Activated CD4-positive, alpha-beta T cell treated with anti-CD3 and anti-CD28 coated beads, Interleukin-2, amount 10 ng/mL, durations not matched to agents 7 days and 5 days (primary cell): ENCODE results near the gene ARHGEF3. TPM values are rescaled to one million over a fixed set of nuclear protein-coding genes. Genes with fewer than 3 reads are reported as not detected.

Experiments used
- CTCF ChIA-PET: fragments of 350-600 bp; sonication (Branson Sonifier 250); formaldehyde crosslinking; loops from one replicate; lab custom pipeline; 2021; ENCODE audit warnings: antibody characterized with exemption; lab: Charles Lee
- POLR2A ChIA-PET: fragments of 350-600 bp; sonication (Branson Sonifier 250); formaldehyde crosslinking; loops from one replicate; lab custom pipeline; 2021; ENCODE audit warnings: antibody characterized with exemption; lab: Charles Lee
- DNase-seq: peaks from one replicate; pipeline ENCODE4 v3.0.0-alpha.2; 2020
- H3K27ac Mint-ChIP-seq: one replicate; pipeline ENCODE4 v1.8.0; 2021; ENCODE audit warnings: mild to moderate bottlenecking, moderate library complexity, mixed read lengths
- H3K27me3 Mint-ChIP-seq: one replicate; pipeline ENCODE4 v1.8.0; 2021; ENCODE audit warnings: mixed read lengths
- H3K36me3 Mint-ChIP-seq: one replicate; pipeline ENCODE4 v1.8.0; 2021; ENCODE audit warnings: low read depth, mixed read lengths
- H3K4me1 Mint-ChIP-seq: one replicate; pipeline ENCODE4 v1.8.0; 2021; ENCODE audit warnings: mixed read lengths
- H3K4me3 Mint-ChIP-seq: one replicate; pipeline ENCODE4 v1.8.0; 2021; ENCODE audit warnings: mild to moderate bottlenecking, moderate library complexity, mixed read lengths
- H3K9me3 Mint-ChIP-seq: one replicate; pipeline ENCODE4 v1.8.0; 2021; ENCODE audit warnings: mixed read lengths
- total RNA-seq, 2 experiments: library from RNA; stranded (reverse); gene quantifications; one replicate each; pipeline ENCODE4 v1.2.3, GENCODE V29; 2021

ARHGEF3 gene
- total RNA-seq, 2 experiments from 2014 or later, result 102 to 109 TPM

DNA sequence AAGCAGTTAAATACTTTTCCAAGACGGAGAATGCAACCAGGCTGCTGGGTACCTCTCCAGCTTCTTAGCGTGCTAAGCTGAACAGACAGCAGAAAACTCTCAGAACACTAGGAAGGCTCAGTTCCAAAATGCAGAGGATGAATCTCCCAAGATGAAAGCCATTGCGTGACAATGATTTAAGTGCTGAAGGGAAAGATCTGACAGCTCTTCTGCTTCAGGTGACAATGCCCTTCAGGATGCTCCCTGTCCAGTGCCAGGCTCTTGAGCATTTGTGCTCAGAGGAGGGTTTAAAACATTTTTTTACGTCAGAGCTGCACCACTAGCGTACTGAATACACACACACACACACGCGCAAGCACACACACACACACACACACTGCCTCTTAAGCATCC lies 26.3 kb downstream of the ARHGEF3 start:
- no peak for DNase-seq
- ChIA-PET CTCF (interaction anchor here (1.0 kb wide), 2 partner anchors 51 to 217 kb away, joined by 3 read pairs; no protein-coding TSS in a partner anchor), POLR2A (no interaction called here)
- Mint-ChIP-seq H3K27ac (no peak overlapping the region), H3K4me3 (no peak overlapping the region), H3K4me1 (peaks cover 76% of the 10 kb centered on the region), H3K9me3 (no peaks in the 10 kb centered on the region), H3K36me3 (peaks cover 76% of the 10 kb centered on the region), H3K27me3 (no peaks in the 10 kb centered on the region)

DNA sequence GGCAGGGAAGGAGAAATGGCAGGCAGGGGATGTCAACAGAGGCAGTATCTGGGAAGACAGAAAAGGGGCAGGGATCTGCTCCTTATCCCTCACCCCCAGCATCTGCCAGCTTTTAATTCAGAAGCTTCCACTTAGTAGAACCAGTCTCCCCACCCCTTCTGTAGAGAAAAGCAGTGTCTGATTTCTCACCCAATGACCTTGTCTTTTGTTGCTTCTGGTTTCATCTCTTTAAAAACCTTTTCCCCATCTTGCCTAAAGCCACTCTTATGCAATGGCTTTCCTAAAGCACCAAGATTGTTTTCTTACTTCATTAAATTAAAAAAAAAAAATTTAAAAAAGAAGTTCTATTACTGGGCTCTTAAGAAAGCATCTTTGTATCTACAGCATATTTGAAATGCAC lies 27.8 kb downstream of the ARHGEF3 start:
- H3K27me3 Mint-ChIP-seq, result no peaks in the 10 kb centered on the region
- peaks cover 74% of the 10 kb centered on the region for H3K36me3 Mint-ChIP-seq
- H3K4me3 Mint-ChIP-seq, result no peak overlapping the region
- CTCF ChIA-PET, result interaction anchor here (1.1 kb wide), 1 partner anchor 17 kb away, joined by 3 read pairs; no protein-coding TSS in a partner anchor
- H3K9me3 Mint-ChIP-seq, result no peaks in the 10 kb centered on the region
- H3K27ac Mint-ChIP-seq, result peak overlapping the region; percentile 33
- POLR2A ChIA-PET, result no interaction called here
- H3K4me1 Mint-ChIP-seq, result peaks cover 70% of the 10 kb centered on the region
- DNase-seq, result no peak

DNA sequence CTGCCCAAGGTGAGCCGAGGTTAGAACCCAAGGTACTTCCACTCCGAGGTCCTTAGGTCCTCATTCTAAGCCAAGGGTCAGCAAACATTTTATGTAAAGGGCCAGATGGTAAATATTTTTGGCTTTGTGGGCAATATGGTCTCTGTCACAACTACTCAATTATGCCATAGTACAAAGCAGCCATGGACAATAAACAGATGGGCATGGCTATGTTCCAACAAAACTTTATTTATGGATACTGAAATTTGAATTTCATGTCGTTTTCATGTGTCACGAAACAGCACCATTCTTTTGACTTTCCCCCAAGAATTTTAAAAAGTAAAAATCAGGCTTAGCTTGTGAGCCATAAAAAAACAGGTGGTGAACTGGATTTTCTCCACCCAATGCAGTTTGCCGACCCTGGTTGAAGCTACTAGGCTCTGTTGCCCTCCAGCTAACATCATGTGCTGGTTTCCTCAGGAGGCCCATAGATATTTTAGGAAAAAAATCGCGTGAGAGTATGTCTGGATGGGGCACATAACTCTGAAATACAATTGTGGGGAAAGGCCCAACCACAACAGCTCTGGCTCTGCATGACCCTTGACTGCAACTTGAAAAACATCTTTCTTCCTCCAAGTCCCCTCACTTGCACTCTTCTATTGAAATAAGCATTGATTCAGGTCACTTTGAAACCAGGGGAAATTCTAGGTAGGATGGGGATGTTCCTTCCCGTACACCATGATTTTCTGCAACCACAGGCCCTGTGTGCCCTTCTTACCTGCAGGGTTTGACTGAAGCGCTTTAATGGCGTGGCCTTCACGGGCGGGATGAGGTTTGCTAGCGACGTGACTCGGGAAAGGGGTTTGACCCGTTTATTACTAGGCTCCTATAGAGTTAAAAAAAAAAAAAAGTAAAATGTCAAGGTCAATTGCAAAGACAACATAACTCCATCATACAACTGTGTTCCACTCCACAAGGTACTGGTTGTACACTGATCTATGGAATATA lies 28.5 kb downstream of the ARHGEF3 start:
- no peak overlapping the region for H3K4me3 Mint-ChIP-seq

DNA sequence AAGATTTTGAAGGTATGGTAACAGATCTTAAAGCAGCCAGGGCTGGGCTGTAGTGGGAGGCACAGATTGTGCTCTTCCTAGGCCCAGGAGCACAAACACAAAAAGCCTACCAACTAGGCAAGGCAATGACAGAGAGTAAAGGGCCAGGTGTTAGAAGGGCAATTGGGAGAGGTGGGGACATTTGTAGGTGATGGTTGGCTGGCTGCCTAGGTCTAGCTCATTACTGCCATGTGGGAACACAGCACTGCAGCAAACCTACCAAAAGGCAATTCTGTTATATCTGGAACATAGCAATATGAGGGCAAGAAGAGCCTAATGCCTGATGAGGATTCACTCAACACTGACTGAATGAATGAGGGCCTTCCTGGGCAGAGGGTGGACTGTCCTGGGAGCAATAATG lies 30.4 kb downstream of the ARHGEF3 start:
- no peak for DNase-seq
- Mint-ChIP-seq H3K27ac (peak overlapping the region; percentile 71), H3K9me3 (no peaks in the 10 kb centered on the region), H3K36me3 (peaks cover 72% of the 10 kb centered on the region), H3K27me3 (no peaks in the 10 kb centered on the region), H3K4me3 (no peak overlapping the region), H3K4me1 (peaks cover 60% of the 10 kb centered on the region)
- ChIA-PET CTCF (interaction anchor here (0.6 to 2.5 kb wide), 2 partner anchors 10 to 1093 kb away, joined by 3 to 11 read pairs; no protein-coding TSS in a partner anchor), POLR2A (no interaction called here)

More for the DNA sequence above, 28.5 kb downstream of the ARHGEF3 start:
- H3K4me1 Mint-ChIP-seq, result peaks cover 70% of the 10 kb centered on the region
- ChIA-PET POLR2A (interaction anchor here (1.2 kb wide), 1 partner anchor 11 kb away, joined by 4 read pairs; no protein-coding TSS in a partner anchor), CTCF (interaction anchor here (1.0 to 1.1 kb wide), 2 partner anchors 18 to 26 kb away, joined by 3 read pairs; no protein-coding TSS in a partner anchor)
- peaks cover 75% of the 10 kb centered on the region for H3K36me3 Mint-ChIP-seq
- peak overlapping the region; percentile 33 for H3K27ac Mint-ChIP-seq
- no peaks in the 10 kb centered on the region for H3K9me3 Mint-ChIP-seq
- H3K27me3 Mint-ChIP-seq, result no peaks in the 10 kb centered on the region
- DNase-seq, result no peak

GRCh38 chr3:56769116-56769707 lies 32.5 kb downstream of the ARHGEF3 start:
- POLR2A ChIA-PET, result no interaction called here
- Mint-ChIP-seq H3K4me1 (peaks cover 60% of the 10 kb centered on the region), H3K9me3 (no peaks in the 10 kb centered on the region)

GRCh38 chr3:56764904-56765547 lies 36.7 kb downstream of the ARHGEF3 start:
- CTCF ChIA-PET, result interaction anchor here (1.0 to 1.7 kb wide), 3 partner anchors 10 to 36 kb away, joined by 3 to 7 read pairs (median 3); no protein-coding TSS in a partner anchor

More at GRCh38 chr3:56769116-56769707, 32.5 kb downstream of the ARHGEF3 start:
- Mint-ChIP-seq H3K4me3 (no peak overlapping the region), H3K27ac (peak overlapping the region; percentile 38), H3K27me3 (no peaks in the 10 kb centered on the region), H3K36me3 (peaks cover 76% of the 10 kb centered on the region)
- DNase-seq, result no peak
- CTCF ChIA-PET, result interaction anchor here (0.9 to 2.5 kb wide), 5 partner anchors 9 to 226 kb away, joined by 3 to 11 read pairs (median 4); no protein-coding TSS in a partner anchor

DNA sequence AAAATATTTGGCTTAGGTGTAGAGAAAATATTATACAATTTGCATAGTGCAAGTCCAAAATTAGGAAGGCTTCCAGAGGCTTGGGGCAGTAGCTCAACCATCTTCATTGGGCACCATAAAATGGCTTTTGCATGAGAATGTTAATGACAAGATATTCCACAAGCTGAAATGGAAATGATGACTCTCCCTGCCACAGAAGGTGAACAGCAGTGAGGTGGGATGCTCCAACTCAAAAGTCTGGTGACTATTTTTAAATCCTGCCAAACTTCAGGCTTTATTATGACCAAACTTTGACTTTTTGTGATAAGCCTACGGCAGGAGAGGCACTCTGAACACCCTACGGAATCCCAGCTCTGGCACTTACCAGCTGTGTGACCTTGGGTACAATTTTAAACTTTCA lies 37.6 kb downstream of the ARHGEF3 start:
- H3K4me1 Mint-ChIP-seq, result peaks cover 75% of the 10 kb centered on the region

More at GRCh38 chr3:56764904-56765547, 36.7 kb downstream of the ARHGEF3 start:
- no peak for DNase-seq
- Mint-ChIP-seq H3K27me3 (no peaks in the 10 kb centered on the region), H3K4me1 (peaks cover 71% of the 10 kb centered on the region), H3K9me3 (no peaks in the 10 kb centered on the region), H3K4me3 (no peak overlapping the region), H3K27ac (peak overlapping the region; percentile 66), H3K36me3 (peaks cover 79% of the 10 kb centered on the region)
- POLR2A ChIA-PET, result interaction anchor here (0.7 kb wide), 1 partner anchor 40 kb away, joined by 3 read pairs; no protein-coding TSS in a partner anchor

GRCh38 chr3:56763233-56763632 lies 38.5 kb downstream of the ARHGEF3 start:
- POLR2A ChIA-PET, result no interaction called here
- Mint-ChIP-seq H3K4me1 (peaks cover 75% of the 10 kb centered on the region), H3K9me3 (no peaks in the 10 kb centered on the region), H3K4me3 (no peak overlapping the region), H3K27ac (no peak overlapping the region), H3K36me3 (peaks cover 77% of the 10 kb centered on the region), H3K27me3 (no peaks in the 10 kb centered on the region)
- no peak for DNase-seq
- CTCF ChIA-PET, result interaction anchor here (1.2 kb wide), 1 partner anchor 25 kb away, joined by 3 read pairs; no protein-coding TSS in a partner anchor

More for the DNA sequence above, 37.6 kb downstream of the ARHGEF3 start:
- DNase-seq, result no peak
- Mint-ChIP-seq H3K9me3 (no peaks in the 10 kb centered on the region), H3K27ac (no peak overlapping the region), H3K27me3 (no peaks in the 10 kb centered on the region), H3K36me3 (peaks cover 80% of the 10 kb centered on the region), H3K4me3 (no peak overlapping the region)
- CTCF ChIA-PET, result interaction anchor here (0.6 to 1.7 kb wide), 5 partner anchors 10 to 1019 kb away, joined by 3 to 7 read pairs (median 3); no protein-coding TSS in a partner anchor
- POLR2A ChIA-PET, result no interaction called here

- Mint-ChIP-seq H3K9me3 (no peaks in the 10 kb centered on the region), H3K4me1 (peaks cover 76% of the 10 kb centered on the region), H3K27ac (no peak overlapping the region), H3K36me3 (peaks cover 76% of the 10 kb centered on the region), H3K4me3 (no peak overlapping the region), H3K27me3 (no peaks in the 10 kb centered on the region)
- ChIA-PET POLR2A (no interaction called here), CTCF (interaction anchor here (1.2 kb wide), 1 partner anchor 25 kb away, joined by 3 read pairs; no protein-coding TSS in a partner anchor)
- DNase-seq, result no peak
Measured at GRCh38 chr3:56762718-56763117, 39.0 kb downstream of the ARHGEF3 start.

GRCh38 chr3:56761887-56762651 lies 39.7 kb downstream of the ARHGEF3 start:
- no peak for DNase-seq
- Mint-ChIP-seq H3K4me1 (peaks cover 81% of the 10 kb centered on the region), H3K9me3 (no peaks in the 10 kb centered on the region), H3K27me3 (no peaks in the 10 kb centered on the region), H3K27ac (no peak overlapping the region), H3K4me3 (no peak overlapping the region), H3K36me3 (peaks cover 79% of the 10 kb centered on the region)
- ChIA-PET CTCF (no interaction called here), POLR2A (no interaction called here)

DNA sequence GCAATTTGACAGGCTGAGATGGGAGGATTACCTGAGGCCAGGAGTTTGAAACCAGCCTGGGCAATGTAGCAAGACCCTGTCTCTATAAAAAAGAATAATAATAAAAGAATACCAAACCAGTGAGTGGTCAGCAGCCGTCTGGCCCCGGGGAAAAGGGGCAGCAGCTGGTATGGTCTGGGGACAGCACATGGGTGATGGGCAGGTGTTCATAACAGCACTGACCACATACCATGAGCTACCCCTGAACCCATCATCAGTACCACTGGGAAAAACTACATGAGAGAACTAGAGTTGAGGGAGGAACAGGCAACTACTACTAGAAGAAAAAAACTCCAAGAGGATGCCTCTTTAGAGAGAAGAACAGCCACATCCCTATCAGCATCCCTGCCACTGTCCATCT lies 40.7 kb downstream of the ARHGEF3 start:
- Mint-ChIP-seq H3K9me3 (no peaks in the 10 kb centered on the region), H3K27me3 (no peaks in the 10 kb centered on the region), H3K36me3 (peaks cover 79% of the 10 kb centered on the region), H3K4me3 (no peak overlapping the region), H3K4me1 (peaks cover 81% of the 10 kb centered on the region), H3K27ac (no peak overlapping the region)
- POLR2A ChIA-PET, result no interaction called here
- CTCF ChIA-PET, result interaction anchor here (1.1 to 1.2 kb wide), 2 partner anchors 8 to 25 kb away, joined by 3 to 4 read pairs; no protein-coding TSS in a partner anchor
- no peak for DNase-seq
